Stimulated activated naive CD4-positive, alpha-beta T cell (primary cell): ENCODE measurements around the gene ZNF750.

Experiments
- DNase-seq, 6 experiments: peaks; one replicate each; lab custom pipeline; 2025; lab: John Stamatoyannopoulos, UW

The ZNF750 gene

DNA sequence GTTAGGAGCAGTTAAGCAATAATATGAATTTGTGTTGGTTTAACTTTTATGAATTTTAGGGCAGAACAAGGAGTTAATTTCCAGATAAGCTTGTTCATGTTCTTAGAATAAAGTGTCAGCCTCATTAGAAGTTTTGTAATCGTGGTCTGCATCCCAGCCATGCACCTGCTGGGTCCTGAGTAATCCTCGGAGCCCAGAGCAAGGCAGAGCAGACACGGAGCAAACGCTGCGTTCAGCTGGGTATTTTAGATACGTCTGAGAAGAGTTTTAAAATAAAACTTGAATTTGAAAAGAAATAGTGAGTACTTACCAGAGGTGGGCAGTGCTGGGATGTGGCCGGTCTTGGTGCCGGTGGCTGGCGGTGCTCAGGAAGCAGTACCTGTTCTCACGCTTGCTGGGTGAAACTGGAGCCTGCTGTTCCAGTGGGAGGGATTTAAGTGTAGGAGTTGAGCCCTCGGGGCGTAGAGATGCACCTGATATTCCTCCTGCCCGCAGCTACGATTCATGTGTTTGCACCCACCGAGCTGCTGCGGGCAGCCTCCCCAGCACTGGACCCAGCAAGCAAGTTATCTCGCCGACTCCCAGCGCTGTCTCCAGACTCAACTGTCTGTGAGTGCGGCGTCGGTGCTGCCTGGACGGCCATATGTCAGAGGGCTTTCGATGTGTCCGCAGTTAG, at the start of gene ZNF750:
Gene ZNF750, minus strand, starts transcription at position 406 of the 676 bp plus-strand sequence. CDS start 7,568 bp downstream, outside the sequence.
- DNase-seq = no peak

DNA sequence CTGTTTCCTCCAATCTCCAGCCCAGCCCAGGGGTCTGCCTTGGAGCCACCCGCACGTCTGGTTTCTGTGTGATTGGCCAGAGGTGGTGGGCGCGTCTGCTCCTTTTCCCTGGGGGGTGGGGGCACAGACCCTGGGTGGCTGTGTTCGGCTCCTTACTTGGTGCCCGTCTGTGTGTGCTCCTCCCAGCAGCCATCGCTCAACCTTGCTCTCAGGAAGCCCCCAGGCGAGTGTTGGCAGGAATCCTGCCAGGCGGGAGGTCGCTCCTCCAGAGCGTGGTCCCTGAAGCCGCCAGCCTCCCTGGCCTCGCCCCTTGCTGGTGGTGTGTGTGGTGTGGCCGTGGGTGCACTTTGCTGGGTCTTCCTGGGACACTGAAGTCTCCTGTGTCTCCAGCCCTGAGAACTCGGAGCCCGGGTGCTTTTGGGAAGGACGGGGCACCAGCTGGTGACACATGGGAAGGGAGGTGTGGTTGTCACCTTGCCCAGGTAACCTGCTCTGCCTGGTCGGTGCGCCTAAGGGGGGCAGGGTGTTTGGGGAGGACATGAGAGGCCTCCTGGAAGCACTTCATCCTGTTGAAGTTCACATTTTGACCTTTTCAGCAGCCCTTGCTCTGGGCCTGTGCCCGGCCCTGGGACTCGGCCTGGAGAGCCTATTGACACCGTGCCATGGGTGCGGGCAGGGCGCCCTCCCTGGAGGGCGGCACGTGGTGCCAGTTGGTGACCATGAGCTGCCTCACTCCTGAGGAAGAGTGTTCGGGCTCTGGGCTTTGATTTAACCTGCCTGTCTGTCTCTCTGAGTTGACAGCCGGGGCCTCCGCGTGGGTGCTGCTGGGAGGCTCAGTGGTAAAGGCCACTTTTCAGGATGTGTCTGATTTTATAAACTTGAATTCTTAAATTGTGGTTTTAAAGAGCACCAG, 49.0 kb upstream of the ZNF750 start:
- DNase-seq = no peak

DNA sequence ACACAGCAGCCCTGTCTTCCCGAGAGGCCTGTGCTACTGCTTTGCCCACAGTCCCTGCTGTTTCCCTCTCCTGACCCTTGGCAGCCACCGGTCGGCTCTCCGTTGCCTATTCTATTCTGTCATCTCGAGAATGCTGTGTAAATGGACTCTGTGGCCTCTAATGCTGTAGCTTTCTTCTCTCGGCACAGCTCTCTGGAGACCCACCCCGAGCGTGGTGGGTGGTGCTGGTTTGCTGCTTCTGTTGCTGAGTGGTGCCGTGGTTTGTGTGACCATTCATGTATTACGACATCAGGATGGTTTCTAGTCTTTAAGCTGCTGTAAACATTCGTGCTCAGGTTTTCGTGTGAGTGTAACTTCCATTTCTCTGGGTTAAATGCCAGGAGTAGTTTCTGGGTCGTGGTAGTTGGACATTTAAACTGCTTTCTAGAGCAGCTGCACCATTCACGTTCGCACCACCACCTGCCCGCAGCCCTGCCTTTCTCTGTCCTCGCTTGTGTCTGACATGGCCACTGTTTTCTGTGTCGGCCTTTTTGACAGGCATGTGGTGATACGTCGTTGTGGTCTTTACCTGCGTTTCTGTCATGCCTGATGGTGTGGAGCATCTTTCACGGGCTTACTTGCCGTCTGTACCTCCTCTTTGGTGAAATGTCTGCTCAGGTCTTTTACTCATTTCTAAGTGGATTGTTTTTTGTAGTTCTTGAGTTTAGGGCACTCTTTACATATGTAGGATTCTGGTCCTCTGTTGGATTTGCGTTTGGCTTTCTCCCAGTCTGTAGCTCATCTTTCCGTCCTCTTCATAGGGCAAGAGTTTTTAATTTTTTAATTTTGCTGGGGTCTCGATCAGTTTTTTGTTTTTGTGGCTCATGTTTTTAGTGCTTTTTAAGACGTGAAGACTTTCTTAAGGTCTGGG, 47.7 kb upstream of the ZNF750 start:
- no peak for DNase-seq

DNA sequence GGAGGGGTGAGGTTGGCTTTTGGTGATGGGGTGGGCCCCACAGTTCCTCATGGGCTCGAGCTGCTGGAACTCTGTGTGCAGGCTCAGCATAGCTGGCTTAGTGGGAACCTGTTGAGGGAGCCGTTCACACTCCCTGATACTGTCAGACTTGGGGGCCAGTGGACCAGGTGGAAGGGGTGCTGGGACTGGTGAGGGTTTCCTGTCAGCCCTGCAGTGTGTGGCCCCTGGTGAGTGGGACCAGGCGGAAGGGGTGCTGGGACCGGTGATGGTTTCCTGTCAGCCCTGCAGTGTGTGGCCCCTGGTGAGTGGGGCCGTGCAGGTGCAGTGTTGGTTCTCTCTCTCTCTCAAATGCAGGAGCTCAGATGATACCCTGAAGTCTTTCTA, 45.1 kb upstream of the ZNF750 start:
- peak in 2 of 6 experiments; percentile 8 to 43 for DNase-seq

DNA sequence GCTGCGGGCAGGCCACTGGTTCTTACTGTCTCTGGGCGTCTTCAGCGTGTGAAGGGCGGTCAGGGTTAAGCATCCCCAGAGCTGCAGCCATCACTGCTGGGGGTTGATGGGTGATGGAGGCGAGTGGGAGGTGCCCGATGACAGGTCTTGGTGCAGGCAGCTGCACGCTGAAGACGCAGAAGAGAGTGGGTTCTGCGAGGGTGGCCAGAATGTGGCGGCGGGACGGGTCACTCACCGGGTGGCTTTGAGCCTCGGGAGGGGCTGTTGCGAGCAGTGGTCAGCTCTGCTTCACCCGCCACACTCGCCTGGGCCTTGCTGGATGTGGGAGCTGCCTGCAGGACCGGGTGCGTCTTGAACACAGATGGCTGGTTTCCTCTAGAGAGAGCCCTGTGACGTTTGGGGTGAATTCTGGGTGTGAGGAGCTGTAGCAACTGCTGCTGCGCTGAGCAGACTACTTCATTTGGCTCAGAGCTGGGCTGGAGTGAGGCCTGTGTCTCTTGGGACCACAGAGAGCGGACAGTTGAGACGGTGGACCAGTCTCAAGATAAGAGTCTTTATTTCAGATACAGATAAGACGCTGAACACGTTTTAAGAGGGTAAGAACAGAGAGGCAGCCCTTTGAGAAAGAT, 44.6 kb upstream of the ZNF750 start:
- DNase-seq = peak in 2 of 6 experiments; percentile 12 to 30

DNA sequence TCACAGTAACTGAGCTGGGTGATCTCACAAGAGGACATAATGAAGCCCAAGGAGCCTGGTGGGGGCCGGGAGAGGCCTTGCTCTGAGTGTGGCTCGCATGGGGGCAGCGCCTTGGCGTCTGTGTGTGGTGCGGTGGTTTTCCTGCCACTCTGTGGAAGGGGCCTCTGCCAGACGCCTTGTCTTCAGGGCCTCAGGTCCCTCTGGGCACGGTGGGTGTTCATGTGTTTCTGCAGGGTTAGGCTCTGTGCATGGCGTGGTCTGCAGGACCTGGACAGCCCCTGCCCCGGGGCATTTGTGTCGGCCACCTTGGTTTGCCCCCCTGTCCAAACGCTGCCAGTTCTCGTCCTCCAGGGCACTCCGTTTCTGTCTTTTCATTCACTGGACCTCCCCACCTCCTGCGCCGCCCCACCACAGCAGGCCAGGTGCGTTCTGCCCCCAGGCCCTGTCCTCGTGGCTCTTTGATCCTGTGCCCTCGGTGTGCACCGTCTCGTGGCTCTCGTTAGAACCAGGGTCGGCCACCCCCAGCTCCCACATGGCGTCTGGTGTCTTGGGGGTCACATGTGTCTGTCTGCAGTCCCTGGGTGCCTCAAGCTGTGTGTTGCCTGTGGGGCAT, 43.7 kb upstream of the ZNF750 start:
- DNase-seq = no peak

DNA sequence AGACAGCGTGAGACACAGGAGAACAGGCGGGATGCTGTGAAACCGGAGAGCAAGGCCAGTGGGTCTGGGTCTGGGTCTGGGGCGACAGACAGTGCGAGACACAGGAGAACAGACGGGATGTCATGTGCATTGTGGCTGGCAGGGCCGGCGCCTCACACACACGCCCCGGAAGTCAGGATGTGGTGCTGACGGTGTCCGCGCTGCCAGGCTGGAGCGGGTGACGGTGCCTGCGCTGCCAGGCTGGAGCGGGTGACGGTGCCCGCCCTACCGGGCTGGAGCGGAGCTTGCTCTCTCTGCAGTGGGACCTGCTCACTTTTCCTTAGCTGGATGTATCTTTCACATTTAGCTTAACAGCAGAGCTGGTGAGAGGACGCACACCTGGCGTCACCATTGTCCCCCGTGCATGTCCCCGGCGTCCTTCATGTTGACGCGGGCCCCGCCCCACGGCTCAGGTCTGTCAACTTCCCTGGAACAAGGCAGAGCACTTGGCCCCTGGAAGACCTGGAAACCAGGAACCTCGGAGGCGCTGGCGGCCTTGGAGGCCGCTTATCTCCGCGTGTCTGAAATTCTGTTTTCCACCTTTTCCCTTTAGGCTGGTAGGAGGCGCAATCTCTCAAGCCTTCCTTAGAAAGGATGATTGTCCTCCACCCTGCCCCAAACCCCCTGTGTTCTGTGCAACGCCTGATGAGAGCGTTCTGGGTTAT, 43.0 kb upstream of the ZNF750 start:
- DNase-seq = peak; percentile 65 to 82 (median 75)

DNA sequence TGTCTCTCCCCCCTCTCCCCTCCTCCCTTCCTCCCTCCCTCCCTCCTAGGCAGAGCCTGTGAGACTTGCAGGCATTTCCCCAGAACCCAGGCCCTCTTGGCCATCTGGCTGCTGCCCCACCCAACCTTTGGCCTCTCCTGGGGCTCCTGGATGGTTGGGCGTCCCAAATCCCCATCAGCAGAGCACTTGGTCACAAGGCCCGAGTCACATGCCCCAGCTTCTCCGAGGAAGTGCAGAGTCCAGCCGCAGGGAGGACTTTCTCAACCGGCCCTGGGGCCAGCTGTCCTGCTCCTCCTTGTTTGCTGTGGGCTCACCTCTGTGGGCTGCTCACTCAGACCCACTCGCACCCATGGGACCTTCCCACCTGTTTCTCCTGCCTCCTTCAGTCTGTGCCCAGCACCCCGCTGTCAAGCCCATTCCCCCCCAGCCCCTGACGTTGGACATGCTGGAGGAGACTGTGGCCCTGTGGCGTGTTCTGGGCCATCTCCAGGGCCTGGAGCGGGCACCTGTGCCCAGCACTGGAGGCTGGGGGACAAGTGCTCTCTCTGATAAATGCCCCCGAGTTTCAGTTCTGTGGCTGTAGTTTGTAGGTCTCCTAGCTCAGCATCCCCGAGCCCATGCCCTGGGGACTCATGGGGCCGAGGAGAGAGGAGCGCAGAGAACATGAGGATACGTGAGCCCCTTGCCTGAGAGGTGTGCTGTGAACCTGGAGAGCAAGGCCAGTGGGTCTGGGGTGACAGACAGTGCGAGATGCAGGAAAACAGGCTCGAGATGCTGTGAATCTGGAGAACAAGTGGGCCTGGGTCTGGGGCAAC, 42.3 kb upstream of the ZNF750 start:
- DNase-seq = no peak

DNA sequence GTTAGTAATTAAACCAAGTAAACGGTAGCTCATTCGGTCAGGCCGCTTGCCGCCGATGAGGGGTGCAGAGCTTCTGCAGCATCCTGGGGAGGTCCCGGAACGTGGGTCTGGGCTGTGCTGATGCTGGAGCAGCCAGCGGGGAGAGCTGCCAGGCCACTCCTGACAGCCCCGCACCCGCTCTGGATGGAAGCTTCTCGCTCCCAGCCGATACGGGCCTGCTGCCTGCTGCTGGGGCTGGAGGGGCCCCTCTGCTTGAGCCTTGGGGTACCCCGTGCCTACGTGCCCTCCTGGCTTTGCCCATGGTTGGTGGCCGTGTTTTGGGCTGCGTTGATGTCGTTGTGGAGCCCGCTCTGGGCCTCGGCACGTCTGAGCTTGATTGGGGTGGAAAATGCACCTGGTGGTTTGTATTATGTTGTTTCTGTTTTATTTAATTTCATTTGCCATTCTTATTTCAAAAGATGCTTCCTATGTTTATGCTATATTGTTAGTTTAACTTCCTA, 41.6 kb upstream of the ZNF750 start:
- DNase-seq = no peak

DNA sequence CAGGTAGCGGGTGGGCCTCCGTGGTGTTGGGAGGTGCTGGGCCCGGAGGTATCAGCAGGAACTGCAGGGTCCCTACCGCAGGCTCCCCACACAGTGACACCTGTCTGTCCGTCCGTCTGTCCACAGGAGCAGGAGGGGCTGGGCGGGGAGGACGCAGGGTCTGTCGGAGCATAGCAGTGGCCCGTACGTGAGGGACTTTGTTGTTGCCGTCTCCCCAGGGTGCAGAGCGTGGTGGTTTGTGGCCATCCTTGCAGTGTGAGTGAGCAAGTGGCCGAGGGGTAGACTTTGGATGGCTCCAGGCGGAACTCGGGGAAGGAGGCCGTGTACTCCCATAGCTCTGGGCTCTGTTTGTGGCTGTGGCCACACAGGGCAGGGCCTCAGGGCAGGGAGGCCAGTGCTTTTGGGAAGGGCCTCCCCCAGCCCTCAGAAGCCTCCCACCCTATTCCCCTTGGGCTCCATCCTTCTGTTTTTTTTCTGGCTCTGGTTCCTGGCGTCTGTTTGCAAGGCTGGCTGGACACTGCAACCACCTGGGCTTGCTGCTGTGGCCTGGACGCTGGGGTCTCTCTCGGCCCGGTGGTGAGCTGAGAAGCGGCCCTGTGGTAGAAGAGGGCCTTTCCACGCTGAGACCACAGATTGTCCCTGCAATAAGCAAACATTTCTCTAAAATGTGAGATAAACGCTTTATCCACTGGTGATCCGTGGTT, 41.0 kb upstream of the ZNF750 start:
- no peak for DNase-seq

DNA sequence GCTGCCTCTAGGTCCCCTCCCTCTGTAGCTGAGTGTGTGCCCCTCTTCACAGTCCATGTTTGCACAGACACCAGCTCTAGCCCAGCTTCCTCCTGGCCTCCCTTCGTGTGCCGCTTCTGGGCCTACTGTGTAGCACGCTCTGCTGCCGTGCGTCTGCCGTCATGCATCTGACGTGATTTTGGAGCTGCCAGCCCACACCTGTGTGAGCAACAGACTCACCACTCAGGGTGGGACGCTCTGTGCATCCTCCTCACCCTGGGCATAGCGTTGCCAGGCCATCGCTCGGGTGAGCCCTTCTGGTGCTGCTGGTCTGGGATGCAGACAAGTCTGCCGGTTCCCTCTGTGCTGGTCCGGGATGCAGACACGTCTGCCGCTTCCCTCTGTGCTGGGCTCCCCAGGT, 39.4 kb upstream of the ZNF750 start:
- DNase-seq = no peak

DNA sequence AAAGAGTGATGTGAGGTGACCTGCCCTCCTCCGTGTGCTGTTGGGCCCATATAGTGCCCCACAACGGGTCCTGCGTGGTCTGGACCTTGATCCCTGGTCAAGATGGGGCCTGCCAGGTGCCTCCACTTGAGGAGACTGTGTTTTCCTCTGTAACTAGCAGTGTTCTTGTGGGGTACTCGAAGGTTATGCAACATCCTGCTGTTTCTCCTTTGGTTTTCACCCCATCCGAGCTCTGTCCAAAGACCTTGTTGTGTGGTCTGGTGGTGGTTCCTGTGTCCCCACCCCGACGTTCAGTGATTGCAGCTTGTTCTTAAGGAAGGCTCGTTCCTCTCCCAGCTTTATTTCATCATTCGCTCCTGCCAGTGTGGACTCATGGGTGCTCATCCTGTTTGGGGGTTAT, 38.7 kb upstream of the ZNF750 start:
- no peak for DNase-seq

DNA sequence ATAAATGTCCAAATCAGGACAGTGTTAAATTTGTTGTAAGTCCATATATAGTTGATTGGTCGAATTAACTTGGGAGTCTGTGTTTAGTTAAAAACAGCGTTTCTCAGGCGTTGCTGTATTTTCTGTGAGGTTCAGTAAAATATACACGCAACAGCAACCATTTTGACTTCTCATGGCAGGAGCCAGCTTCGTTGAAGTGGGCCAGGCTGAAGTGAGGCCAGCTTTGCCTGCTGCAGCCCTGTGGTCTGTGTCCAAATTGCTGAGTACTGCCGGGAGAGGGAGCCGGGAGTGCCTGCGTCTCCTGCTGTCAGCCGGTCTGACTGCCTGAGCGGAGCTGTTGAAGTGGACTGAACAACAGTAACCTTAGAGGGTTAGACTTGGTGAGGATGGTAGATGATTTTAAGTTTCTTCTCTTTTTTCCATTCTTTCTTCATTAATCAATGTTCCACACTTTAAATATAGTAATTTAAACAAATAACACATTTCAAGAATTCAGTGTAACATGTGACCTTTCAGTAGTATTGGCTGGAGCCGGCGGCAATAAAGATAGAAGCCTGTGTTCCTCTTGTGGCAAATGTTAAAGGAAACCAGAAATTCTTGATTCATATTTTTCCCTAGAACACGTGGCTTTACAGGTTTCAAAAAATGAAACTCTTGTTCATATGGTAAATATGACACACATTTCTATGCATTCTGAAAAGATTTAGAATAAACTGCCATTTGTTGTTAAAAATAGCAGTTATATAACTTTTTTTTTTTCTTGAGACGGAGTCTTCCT, 37.0 kb upstream of the ZNF750 start:
- no peak for DNase-seq

DNA sequence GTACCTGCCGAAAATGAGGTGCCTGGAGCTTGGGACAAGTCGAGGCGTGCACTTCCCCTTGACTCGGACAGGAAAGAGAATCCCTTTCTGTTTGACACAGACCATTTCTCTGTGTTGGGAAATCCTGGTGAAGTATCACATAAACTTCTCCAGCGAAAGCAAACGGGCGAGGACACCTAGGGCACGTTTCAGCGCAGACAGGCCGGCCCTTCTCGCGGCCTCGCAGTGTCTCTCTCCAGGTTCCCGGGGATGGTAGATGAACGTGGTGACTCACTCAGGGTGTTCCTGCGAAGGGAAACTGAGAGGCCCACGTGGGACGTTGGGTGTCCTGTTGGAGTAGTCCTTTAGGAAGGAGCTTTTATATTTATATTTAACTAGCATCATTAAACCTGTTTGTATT, 36.3 kb upstream of the ZNF750 start:
- DNase-seq = no peak

DNA sequence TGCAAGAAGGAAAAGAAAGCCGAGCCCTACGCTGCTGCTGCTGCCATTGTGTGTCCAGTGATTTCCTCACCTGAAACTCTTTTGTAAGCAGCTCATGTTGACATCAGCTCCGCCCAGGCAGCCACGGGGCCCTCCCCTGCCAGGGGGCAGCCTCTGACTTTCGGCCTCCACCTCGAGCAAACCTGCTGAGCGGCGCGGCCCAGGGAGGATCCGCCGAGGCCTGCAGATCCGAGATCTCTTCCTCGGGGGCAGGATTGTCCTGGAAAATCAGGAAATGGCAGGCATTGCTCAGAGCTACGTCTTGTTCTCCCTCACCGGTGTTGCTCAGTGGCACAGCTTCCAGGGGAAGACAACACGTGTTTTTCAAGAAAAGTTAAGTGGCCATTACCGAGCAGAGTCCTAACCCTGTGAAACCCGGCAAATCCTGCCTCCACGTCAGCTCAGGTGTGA, 35.6 kb upstream of the ZNF750 start:
- DNase-seq = no peak

DNA sequence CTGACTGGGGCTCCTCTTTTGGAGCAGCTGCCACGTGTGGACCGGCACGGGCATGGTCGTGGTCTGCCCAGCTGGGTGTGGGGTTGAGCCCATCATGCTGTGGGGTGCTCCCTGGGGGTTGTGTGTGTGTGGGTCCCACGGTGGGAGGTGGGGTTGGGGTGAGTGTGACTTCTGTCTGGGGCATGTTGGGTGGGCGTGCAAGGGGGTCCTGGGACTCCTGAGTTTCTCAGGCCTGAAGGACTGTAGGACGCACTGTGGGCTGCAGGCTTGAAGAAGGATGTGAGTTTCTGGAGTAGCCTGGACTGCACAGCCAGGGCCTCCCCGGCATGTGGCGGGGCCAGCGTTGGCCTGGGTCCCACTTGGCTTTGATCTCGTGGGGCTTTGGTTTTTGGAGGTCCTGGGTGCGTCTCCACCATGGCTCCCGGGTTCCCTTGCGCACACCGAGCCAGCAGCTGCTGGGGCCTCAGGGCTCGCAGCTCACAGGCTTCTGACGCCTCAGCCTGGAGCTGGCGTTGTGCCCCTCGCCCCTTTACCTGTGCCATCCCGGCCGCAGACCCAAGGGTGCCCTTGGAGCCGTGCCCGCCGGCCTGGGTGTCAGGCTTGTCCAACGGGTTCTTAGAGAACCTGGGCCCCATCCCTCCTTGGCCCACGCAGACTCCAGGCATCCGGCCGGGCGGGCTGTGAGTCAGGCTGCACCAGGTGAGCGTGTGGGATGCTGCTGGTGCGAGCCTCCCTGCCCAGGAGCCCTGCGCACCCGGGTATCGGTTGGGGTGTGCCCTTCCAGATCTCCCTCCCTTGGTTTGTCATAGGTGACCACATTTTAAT, 34.4 kb upstream of the ZNF750 start:
- DNase-seq = no peak

DNA sequence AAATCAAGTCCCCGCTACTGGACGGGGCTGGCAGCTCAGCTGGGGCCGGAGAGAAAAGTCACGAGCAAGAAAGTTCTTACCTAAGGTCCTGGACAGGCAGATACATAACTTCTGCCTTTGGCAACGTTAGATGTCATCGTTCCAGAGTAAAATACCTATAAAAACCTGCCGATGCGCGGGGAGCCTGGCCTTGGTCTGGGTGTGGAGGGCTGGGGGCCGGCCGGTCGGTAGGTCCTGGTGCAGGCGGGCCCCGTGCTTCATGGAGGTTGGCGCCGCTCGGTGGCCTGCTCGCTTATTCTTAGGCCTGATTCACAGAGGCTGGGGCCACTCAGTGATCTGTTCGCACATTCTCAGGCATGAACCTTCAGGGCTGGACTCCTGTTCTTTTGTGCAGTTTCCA, 33.7 kb upstream of the ZNF750 start:
- no peak for DNase-seq
